HL-60 (cell line): ENCODE measurements around the gene RB1.
"Not testable (repeated sequence)": the region's sequence is repeated elsewhere in the genome, so short reads cannot be mapped to it uniquely, and the experiment has no call there.

Experiments
- CTCF ChIP-seq: IDR thresholded peaks from one replicate; pipeline ENCODE4 v1.5.1; 2011; ENCODE audit warnings: low read length, control low read depth, inconsistent platforms; ENCODE audit not compliant: insufficient read depth
- GABPA ChIP-seq: IDR thresholded peaks from 2 replicates; pipeline ENCODE4 v1.6.1; 2012; ENCODE audit warnings: low read depth
- POLR2AphosphoS5 ChIP-seq: IDR thresholded peaks from 2 replicates; pipeline ENCODE4 v1.6.1; 2012; ENCODE audit warnings: low read depth

GRCh38 chr13:48339198-48339597, 35.6 kb downstream of the RB1 start:
- TF ChIP-seq CTCF, GABPA, POLR2AphosphoS5: not testable (repeated sequence)
